ENCODE measurements around the gene POLR3A. TPM values are rescaled to one million over a fixed set of nuclear protein-coding genes. Genes with fewer than 3 reads are reported as not detected.

Gene POLR3A
- polyA plus RNA-seq, 6 donors from 2014 or later, result 0.92 to 11.2 (median 6.8) TPM

- H3K36me3 Mint-ChIP-seq, result no peaks in the 10 kb centered on the region
- no peak overlapping the region for H3K27ac Mint-ChIP-seq
- H3K4me3 Mint-ChIP-seq, result no peak overlapping the region
- H3K4me1 Mint-ChIP-seq, result no peaks in the 10 kb centered on the region
- peaks cover 0 to 4% (median 0%) of the 10 kb centered on the region in 7 donors for H3K9me3 Mint-ChIP-seq
- peaks cover 3 to 24% (median 24%) of the 10 kb centered on the region in 3 donors for H3K27me3 Mint-ChIP-seq
- DNase-seq (no peak), ATAC-seq (ENCODE audit: low read depth in 2 of 2) (no peak)
These were observed 89.7 kb downstream of the POLR3A start for GRCh38 chr10:77939561-77940001.

- Mint-ChIP-seq H3K27me3 (peaks cover 0 to 14% (median 12%) of the 10 kb centered on the region in 3 donors), H3K9me3 (no peaks in the 10 kb centered on the region), H3K4me1 (no peaks in the 10 kb centered on the region), H3K27ac (no peak overlapping the region), H3K36me3 (no peaks in the 10 kb centered on the region), H3K4me3 (no peak overlapping the region)
- ATAC-seq (ENCODE audit: low read depth in 2 of 2), result no peak
- DNase-seq, result no peak
These were observed 92.4 kb downstream of the POLR3A start for GRCh38 chr10:77936697-77937567.

GRCh38 chr10:77932016-77932715 lies 97.1 kb downstream of the POLR3A start:
- H3K4me1 Mint-ChIP-seq, result peaks cover 0 to 7% (median 0%) of the 10 kb centered on the region in 3 donors
- H3K27me3 Mint-ChIP-seq, result peaks cover 31 to 37% (median 35%) of the 10 kb centered on the region in 3 donors
- peaks cover 0 to 11% (median 3%) of the 10 kb centered on the region in 7 donors for H3K9me3 Mint-ChIP-seq
- no peak overlapping the region for H3K27ac Mint-ChIP-seq
- DNase-seq (no peak), ATAC-seq (ENCODE audit: low read depth in 2 of 2) (no peak)
- no peak overlapping the region for H3K4me3 Mint-ChIP-seq
- H3K36me3 Mint-ChIP-seq, result peaks cover 0 to 4% of the 10 kb centered on the region in 2 donors

- Mint-ChIP-seq H3K4me1 (peaks cover 4 to 15% (median 7%) of the 10 kb centered on the region in 3 donors), H3K4me3 (peak overlapping the region; percentile 51 to 88 (median 76)), H3K27ac (no peak overlapping the region), H3K9me3 (peaks cover 0 to 11% (median 3%) of the 10 kb centered on the region in 7 donors), H3K27me3 (peaks cover 51 to 67% (median 66%) of the 10 kb centered on the region in 3 donors), H3K36me3 (peaks cover 0 to 4% of the 10 kb centered on the region in 2 donors)
- DNase-seq (no peak), ATAC-seq (ENCODE audit: low read depth in 2 of 2) (no peak)
These were observed 101.7 kb downstream of the POLR3A start for GRCh38 chr10:77927402-77928246.

- no peak for DNase-seq
These were observed 102.5 kb downstream of the POLR3A start, which contains the start of gene DLG5 for GRCh38 chr10:77926566-77927401. Gene DLG5, minus strand, starts transcription at chr10:77926755. Its CDS starts 235 bp downstream, at chr10:77926520.

GRCh38 chr10:77925795-77926565 lies 103.3 kb downstream of the POLR3A start:
- Mint-ChIP-seq H3K4me3 (peak overlapping the region in 7 of 8 donors; percentile 10 to 90 (median 65)), H3K27me3 (peaks cover 47 to 73% (median 64%) of the 10 kb centered on the region in 3 donors)

More at GRCh38 chr10:77926566-77927401, 102.5 kb downstream of the POLR3A start, which contains the start of gene DLG5:
- H3K27me3 Mint-ChIP-seq, result peaks cover 51 to 72% (median 66%) of the 10 kb centered on the region in 3 donors
- peaks cover 0 to 4% of the 10 kb centered on the region in 2 donors for H3K36me3 Mint-ChIP-seq
- peak in 1 of 2 donors; percentile 14 for ATAC-seq (ENCODE audit: low read depth in 2 of 2)
- H3K9me3 Mint-ChIP-seq, result peaks cover 0 to 11% (median 3%) of the 10 kb centered on the region in 7 donors
- no peak within 1 kb of the TSS for H3K27ac Mint-ChIP-seq
- H3K4me3 Mint-ChIP-seq, result peak within 1 kb of the TSS; percentile 51 to 90 (median 76)
- H3K4me1 Mint-ChIP-seq, result peaks cover 4 to 15% (median 7%) of the 10 kb centered on the region in 3 donors

GRCh38 chr10:77925410-77925794 lies 103.9 kb downstream of the POLR3A start:
- no peak for ATAC-seq (ENCODE audit: low read depth in 2 of 2)
- H3K9me3 Mint-ChIP-seq, result peaks cover 0 to 11% (median 3%) of the 10 kb centered on the region in 7 donors
- H3K4me1 Mint-ChIP-seq, result peaks cover 4 to 15% (median 7%) of the 10 kb centered on the region in 3 donors
- peaks cover 53 to 76% (median 70%) of the 10 kb centered on the region in 3 donors for H3K27me3 Mint-ChIP-seq
- H3K4me3 Mint-ChIP-seq, result peak overlapping the region in 7 of 8 donors; percentile 10 to 90 (median 65)
- H3K27ac Mint-ChIP-seq, result peak overlapping the region in 1 of 6 donors; percentile 11
- peaks cover 0 to 4% of the 10 kb centered on the region in 2 donors for H3K36me3 Mint-ChIP-seq
- DNase-seq, result no peak

More at GRCh38 chr10:77925795-77926565, 103.3 kb downstream of the POLR3A start:
- peaks cover 0 to 11% (median 3%) of the 10 kb centered on the region in 7 donors for H3K9me3 Mint-ChIP-seq
- peak; percentile 18 to 37 for ATAC-seq (ENCODE audit: low read depth in 2 of 2)
- DNase-seq, result no peak
- H3K27ac Mint-ChIP-seq, result no peak overlapping the region
- peaks cover 4 to 15% (median 7%) of the 10 kb centered on the region in 3 donors for H3K4me1 Mint-ChIP-seq
- peaks cover 0 to 4% of the 10 kb centered on the region in 2 donors for H3K36me3 Mint-ChIP-seq

GRCh38 chr10:77922566-77923179 lies 106.6 kb downstream of the POLR3A start:
- Mint-ChIP-seq H3K36me3 (no peaks in the 10 kb centered on the region), H3K9me3 (no peaks in the 10 kb centered on the region), H3K4me3 (peak overlapping the region in 1 of 8 donors; percentile 42), H3K27ac (no peak overlapping the region), H3K27me3 (peaks cover 41 to 55% (median 49%) of the 10 kb centered on the region in 3 donors), H3K4me1 (peaks cover 4 to 13% (median 7%) of the 10 kb centered on the region in 3 donors)
- DNase-seq (no peak), ATAC-seq (ENCODE audit: low read depth in 2 of 2) (no peak)

GRCh38 chr10:77922055-77922454 lies 107.3 kb downstream of the POLR3A start:
- H3K27ac Mint-ChIP-seq, result no peak overlapping the region
- no peak for DNase-seq
- H3K36me3 Mint-ChIP-seq, result no peaks in the 10 kb centered on the region
- H3K4me1 Mint-ChIP-seq, result peaks cover 4 to 8% (median 7%) of the 10 kb centered on the region in 3 donors
- no peak for ATAC-seq (ENCODE audit: low read depth in 2 of 2)
- peaks cover 35 to 55% (median 43%) of the 10 kb centered on the region in 3 donors for H3K27me3 Mint-ChIP-seq
- no peak overlapping the region for H3K4me3 Mint-ChIP-seq
- H3K9me3 Mint-ChIP-seq, result no peaks in the 10 kb centered on the region

- Mint-ChIP-seq H3K27me3 (peaks cover 35 to 56% (median 42%) of the 10 kb centered on the region in 3 donors), H3K4me3 (no peak overlapping the region), H3K36me3 (no peaks in the 10 kb centered on the region), H3K4me1 (peaks cover 4 to 8% (median 7%) of the 10 kb centered on the region in 3 donors), H3K27ac (peak overlapping the region in 1 of 6 donors; percentile 43), H3K9me3 (no peaks in the 10 kb centered on the region)
- DNase-seq (no peak), ATAC-seq (ENCODE audit: low read depth in 2 of 2) (no peak)
These were observed 107.9 kb downstream of the POLR3A start for GRCh38 chr10:77921395-77921794.

- Mint-ChIP-seq H3K27me3 (peaks cover 35 to 54% (median 39%) of the 10 kb centered on the region in 3 donors), H3K27ac (no peak overlapping the region)
These were observed 108.8 kb downstream of the POLR3A start for GRCh38 chr10:77920495-77920894.

More at GRCh38 chr10:77920495-77920894, 108.8 kb downstream of the POLR3A start:
- DNase-seq (no peak), ATAC-seq (ENCODE audit: low read depth in 2 of 2) (no peak)
- Mint-ChIP-seq H3K9me3 (no peaks in the 10 kb centered on the region), H3K36me3 (no peaks in the 10 kb centered on the region), H3K4me3 (no peak overlapping the region), H3K4me1 (peaks cover 4 to 6% (median 6%) of the 10 kb centered on the region in 3 donors)

Measured in naive B cell (primary cell).